CD4-positive, alpha-beta T cell (primary cell): ENCODE results near the gene RASSF8. TPM values are rescaled to one million over a fixed set of nuclear protein-coding genes. Genes with fewer than 3 reads are reported as not detected.

Experiments used
- ATAC-seq: fragments of 200-7000 bp; cut with Tn5 transposase; one replicate; pipeline ENCODE4 v1.10.0; 2022; ENCODE audit warnings: mild to moderate bottlenecking; ENCODE audit not compliant: poor library complexity
- CTCF ChIA-PET: fragments of 350-600 bp; sonication (Branson Sonifier 250); formaldehyde crosslinking; loops from one replicate; lab custom pipeline; 2021; ENCODE audit warnings: antibody characterized with exemption, inconsistent platforms; lab: Charles Lee
- POLR2A ChIA-PET: fragments of 350-600 bp; sonication (Branson Sonifier 250); formaldehyde crosslinking; loops from one replicate; lab custom pipeline; 2021; ENCODE audit warnings: antibody characterized with exemption, inconsistent platforms; lab: Charles Lee
- DNase-seq, 14 experiments: peaks; one replicate each; pipeline ENCODE4 v3.0.0-alpha.2; 2013 to 2020; ENCODE audit warnings: mixed read lengths in 2 of 14
- H3K27ac ChIP-seq, 2 donors: one replicate each; pipeline versions ENCODE4 v1.5.1 to v1.7.0; 2013; ENCODE audit warnings: low read length in 2 of 2, low read depth in 1 of 2, mild to moderate bottlenecking in 1 of 2
- H3K27me3 ChIP-seq, 2 experiments: 1 replicate in 1 of 2; 2 replicates in 1 of 2; pipeline versions ENCODE4 v1.6.1 to v1.7.0; 2013; ENCODE audit warnings: low read length in 2 of 2, control low read depth in 1 of 2, mild to moderate bottlenecking in 1 of 2, moderate library complexity in 1 of 2; ENCODE audit not compliant: insufficient read depth in 2 of 2, control insufficient read depth in 1 of 2
- H3K36me3 ChIP-seq: one replicate; pipeline ENCODE4 v1.6.1; 2013; ENCODE audit warnings: low read length, control low read depth; ENCODE audit not compliant: insufficient read depth
- H3K4me1 ChIP-seq: one replicate; pipeline ENCODE4 v1.6.1; 2013; ENCODE audit warnings: low read length, control low read depth; ENCODE audit not compliant: insufficient read depth
- H3K4me3 ChIP-seq: one replicate; pipeline ENCODE4 v1.5.1; 2013; ENCODE audit warnings: mild to moderate bottlenecking, low read length, moderate library complexity
- H3K9me3 ChIP-seq, 2 experiments: 1 replicate in 1 of 2; 2 replicates in 1 of 2; pipeline versions ENCODE4 v1.6.1 to v1.7.0; 2013; ENCODE audit warnings: low read length in 2 of 2, mild to moderate bottlenecking in 2 of 2, control low read depth in 1 of 2, moderate library complexity in 1 of 2; ENCODE audit not compliant: control insufficient read depth in 1 of 2, insufficient read depth in 1 of 2
- H3K27ac Mint-ChIP-seq: one replicate; pipeline ENCODE4 v1.8.0; 2020; ENCODE audit warnings: mixed read lengths
- H3K27me3 Mint-ChIP-seq: one replicate; pipeline ENCODE4 v1.8.0; 2021; ENCODE audit warnings: mixed read lengths
- H3K36me3 Mint-ChIP-seq: one replicate; pipeline ENCODE4 v1.8.0; 2021; ENCODE audit warnings: low read depth, mixed read lengths
- H3K4me1 Mint-ChIP-seq: one replicate; pipeline ENCODE4 v1.8.0; 2021; ENCODE audit warnings: low read depth, mixed read lengths
- H3K4me3 Mint-ChIP-seq: one replicate; pipeline ENCODE4 v1.8.0; 2020; ENCODE audit warnings: mild to moderate bottlenecking, mixed read lengths
- H3K9me3 Mint-ChIP-seq: one replicate; pipeline ENCODE4 v1.8.0; 2020; ENCODE audit warnings: mixed read lengths
- intact Hi-C, 2 experiments: fragments of 100-400 bp; cut with DNase I in 1 of 2; cut with micrococcal nuclease in 1 of 2; formaldehyde crosslinking; loops; one replicate each; pipeline versions ENCODE4 v1.15.1 to v1.9.0; 2023 to 2025; cut with DNase I, micrococcal nuclease
- total RNA-seq, 174 experiments: library from RNA in 2 of 174; stranded (reverse) in 2 of 174; gene quantifications; one replicate each; pipeline ENCODE4 v1.2.3 and lab custom pipeline; 2021 to 2026
- TF ChIP-seq, protein P1 (sequence below): fragments of 200-600 bp; IDR thresholded peaks from one replicate; pipeline ENCODE4 v1.8.0; 2022; ENCODE audit warnings: antibody characterized with exemption, mild to moderate bottlenecking

RASSF8 gene
- total RNA-seq, 2 experiments from 2014 or later: 0.71 to 1.4 TPM

DNA sequence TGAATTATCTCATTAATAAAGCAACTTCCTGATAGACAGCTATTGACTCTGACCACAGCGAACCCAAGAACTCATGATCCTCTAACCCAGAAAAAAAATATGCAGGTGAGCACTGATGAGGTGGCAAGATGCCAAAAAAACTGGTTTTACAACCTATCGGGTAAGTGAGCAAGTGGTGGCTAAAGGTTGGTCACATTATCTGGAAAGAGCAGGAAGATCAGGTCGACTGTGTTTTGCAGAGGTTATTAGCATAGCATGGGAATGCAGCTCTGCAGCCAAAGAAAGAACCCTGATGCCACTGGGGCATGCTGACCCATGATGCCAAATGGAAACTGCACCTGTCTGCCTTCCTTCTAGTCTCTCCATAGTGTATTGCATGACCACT lies 142.9 kb downstream of the RASSF8 start:
- Mint-ChIP-seq H3K9me3 (no peaks in the 10 kb centered on the region), H3K4me3 (no peak overlapping the region), H3K27ac (no peak overlapping the region), H3K4me1 (no peaks in the 10 kb centered on the region), H3K36me3 (no peaks in the 10 kb centered on the region), H3K27me3 (peaks cover 37% of the 10 kb centered on the region)
- H3K9me3 ChIP-seq: no peaks in the 10 kb centered on the region
- DNase-seq (no peak), ATAC-seq (no peak)
- no peaks in the 10 kb centered on the region for H3K4me1 ChIP-seq
- TF ChIP-seq, protein P1, sequence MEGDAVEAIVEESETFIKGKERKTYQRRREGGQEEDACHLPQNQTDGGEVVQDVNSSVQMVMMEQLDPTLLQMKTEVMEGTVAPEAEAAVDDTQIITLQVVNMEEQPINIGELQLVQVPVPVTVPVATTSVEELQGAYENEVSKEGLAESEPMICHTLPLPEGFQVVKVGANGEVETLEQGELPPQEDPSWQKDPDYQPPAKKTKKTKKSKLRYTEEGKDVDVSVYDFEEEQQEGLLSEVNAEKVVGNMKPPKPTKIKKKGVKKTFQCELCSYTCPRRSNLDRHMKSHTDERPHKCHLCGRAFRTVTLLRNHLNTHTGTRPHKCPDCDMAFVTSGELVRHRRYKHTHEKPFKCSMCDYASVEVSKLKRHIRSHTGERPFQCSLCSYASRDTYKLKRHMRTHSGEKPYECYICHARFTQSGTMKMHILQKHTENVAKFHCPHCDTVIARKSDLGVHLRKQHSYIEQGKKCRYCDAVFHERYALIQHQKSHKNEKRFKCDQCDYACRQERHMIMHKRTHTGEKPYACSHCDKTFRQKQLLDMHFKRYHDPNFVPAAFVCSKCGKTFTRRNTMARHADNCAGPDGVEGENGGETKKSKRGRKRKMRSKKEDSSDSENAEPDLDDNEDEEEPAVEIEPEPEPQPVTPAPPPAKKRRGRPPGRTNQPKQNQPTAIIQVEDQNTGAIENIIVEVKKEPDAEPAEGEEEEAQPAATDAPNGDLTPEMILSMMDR: no peak
- H3K27ac ChIP-seq: no peak overlapping the region
- intact Hi-C loops: loop anchor here in 1 of 2 experiments (10.0 kb wide), 1 partner anchor 923 kb away; the partner anchor contains the start of gene MED21
- no peak overlapping the region for H3K4me3 ChIP-seq
- H3K27me3 ChIP-seq: peaks cover 6 to 7% of the 10 kb centered on the region in 2 experiments
- ChIA-PET CTCF (no interaction called here), POLR2A (no interaction called here)
- H3K36me3 ChIP-seq: no peaks in the 10 kb centered on the region

DNA sequence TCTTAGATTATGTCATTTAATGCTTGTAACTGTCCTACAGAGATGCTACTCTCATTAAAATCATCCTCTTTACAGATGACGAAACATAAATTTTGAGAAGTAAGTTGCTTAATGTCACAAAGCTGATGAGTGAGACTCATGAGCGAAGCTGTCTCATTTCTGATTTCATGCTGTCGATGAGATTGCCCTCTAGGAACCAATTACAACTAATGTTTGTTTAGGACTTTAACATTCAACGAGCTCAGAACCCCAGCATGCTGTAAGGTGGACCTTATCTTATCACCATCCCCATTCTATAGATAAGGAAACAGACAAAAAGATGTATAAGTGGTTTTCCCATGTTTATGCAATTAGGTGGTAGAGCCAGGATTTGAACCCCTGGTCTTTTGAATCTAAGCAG lies 143.3 kb downstream of the RASSF8 start:
- DNase-seq (no peak), ATAC-seq (no peak)
- peaks cover 37% of the 10 kb centered on the region for H3K27me3 Mint-ChIP-seq
- H3K4me1 ChIP-seq: no peaks in the 10 kb centered on the region
- no peaks in the 10 kb centered on the region for H3K9me3 ChIP-seq
- no peaks in the 10 kb centered on the region for H3K36me3 ChIP-seq
- H3K4me1 Mint-ChIP-seq: no peaks in the 10 kb centered on the region
- H3K36me3 Mint-ChIP-seq: no peaks in the 10 kb centered on the region
- no peak overlapping the region for H3K4me3 Mint-ChIP-seq
- no peak overlapping the region for H3K27ac Mint-ChIP-seq
- H3K9me3 Mint-ChIP-seq: no peaks in the 10 kb centered on the region
- CTCF ChIA-PET: no interaction called here
- no peak overlapping the region for H3K4me3 ChIP-seq
- H3K27me3 ChIP-seq: peaks cover 6 to 7% of the 10 kb centered on the region in 2 experiments
- intact Hi-C loops: loop anchor here in 1 of 2 experiments (10.0 kb wide), 1 partner anchor 923 kb away; the partner anchor contains the start of gene MED21
- POLR2A ChIA-PET: no interaction called here
- TF ChIP-seq, protein P1: no peak
- H3K27ac ChIP-seq: no peak overlapping the region

DNA sequence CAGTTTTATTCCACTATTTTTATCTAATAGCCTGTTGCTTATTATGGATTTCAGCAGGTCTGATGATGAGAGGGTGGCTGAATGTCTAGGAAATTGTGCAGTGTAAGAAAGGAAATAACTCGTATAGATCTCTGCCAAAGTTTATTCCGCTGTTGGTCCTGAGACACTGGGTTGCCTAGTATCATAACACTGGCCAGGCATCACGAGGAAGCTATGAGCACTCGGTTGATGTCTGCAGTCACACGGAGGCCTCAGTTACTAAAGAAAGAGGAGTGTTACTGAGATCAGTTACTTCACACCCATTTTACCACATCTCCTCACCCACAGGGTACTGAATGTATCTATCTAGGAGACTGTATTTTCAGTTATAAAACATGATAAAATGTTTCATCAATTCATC lies 144.5 kb downstream of the RASSF8 start:
- Histone ChIP-seq H3K4me3 (no peak overlapping the region), H3K36me3 (no peaks in the 10 kb centered on the region), H3K27ac (no peak overlapping the region), H3K27me3 (peaks cover 7 to 9% of the 10 kb centered on the region in 2 experiments), H3K9me3 (no peaks in the 10 kb centered on the region), H3K4me1 (no peaks in the 10 kb centered on the region)
- POLR2A ChIA-PET: no interaction called here
- TF ChIP-seq, protein P1: no peak
- DNase-seq: no peak
- no peak overlapping the region for H3K4me3 Mint-ChIP-seq
- CTCF ChIA-PET: no interaction called here
- H3K27me3 Mint-ChIP-seq: peaks cover 37% of the 10 kb centered on the region
- H3K4me1 Mint-ChIP-seq: no peaks in the 10 kb centered on the region
- no peaks in the 10 kb centered on the region for H3K36me3 Mint-ChIP-seq
- no peak for ATAC-seq
- no peaks in the 10 kb centered on the region for H3K9me3 Mint-ChIP-seq
- no peak overlapping the region for H3K27ac Mint-ChIP-seq
- intact Hi-C loops: loop anchor here in 1 of 2 experiments (10.0 kb wide), 1 partner anchor 922 kb away; the partner anchor contains the start of gene MED21
